Inferior parietal cortex (tissue), 1 donor: ENCODE measurements around the gene HCRT.
"Not testable (repeated sequence)": the region's sequence is repeated elsewhere in the genome, so short reads cannot be mapped to it uniquely, and the experiment has no call there.

Source experiments
- DNase-seq: peaks from one replicate; pipeline ENCODE4 v3.0.0-alpha.2; 2016; ENCODE audit errors: extremely low spot score

HCRT gene

DNA sequence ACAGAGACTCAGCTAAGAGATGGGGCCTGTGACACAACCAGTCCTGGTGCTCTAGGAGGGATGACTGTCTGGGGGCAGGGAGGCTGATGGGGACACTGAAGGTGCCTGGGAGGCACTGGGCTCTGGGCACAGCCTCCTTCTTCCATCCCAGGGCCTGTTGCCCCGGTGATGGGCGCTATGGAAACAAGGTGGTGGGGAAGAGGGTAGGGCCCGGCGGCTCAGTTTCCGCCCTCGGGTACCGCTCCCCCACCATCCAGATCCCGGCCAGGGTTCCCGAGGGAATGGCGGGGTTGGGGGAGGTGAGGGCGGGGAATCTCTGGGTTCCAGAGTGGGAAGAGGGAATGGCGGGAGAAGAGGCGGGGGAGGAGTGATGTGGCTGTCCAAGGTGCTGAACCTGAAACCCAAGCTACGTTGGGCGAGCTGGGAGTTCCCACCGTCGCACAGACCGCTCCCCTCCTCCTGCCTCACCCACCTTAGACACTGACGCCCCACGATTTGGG lies 5.3 kb downstream of the HCRT start:
- DNase-seq, result no peak

DNA sequence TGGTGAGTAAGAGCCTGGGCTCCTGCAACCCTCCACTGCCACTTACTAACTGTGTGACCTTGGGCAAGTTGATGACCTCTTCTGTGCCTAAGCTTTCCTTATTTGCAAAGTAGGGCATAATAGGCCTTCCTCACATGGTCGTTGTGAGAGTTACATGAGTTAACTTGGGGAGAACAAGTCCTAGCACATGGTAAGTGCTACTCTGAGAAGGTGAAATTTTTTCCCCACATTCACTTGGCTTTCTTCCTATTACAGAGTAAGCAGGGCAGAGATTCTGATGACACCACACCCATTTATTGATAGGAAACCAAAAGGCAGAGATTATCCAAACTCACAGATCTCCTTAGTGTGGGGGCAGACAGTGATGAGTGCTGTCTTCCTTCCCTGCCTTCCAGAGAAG lies 5.9 kb downstream of the HCRT start:
- no peak for DNase-seq

DNA sequence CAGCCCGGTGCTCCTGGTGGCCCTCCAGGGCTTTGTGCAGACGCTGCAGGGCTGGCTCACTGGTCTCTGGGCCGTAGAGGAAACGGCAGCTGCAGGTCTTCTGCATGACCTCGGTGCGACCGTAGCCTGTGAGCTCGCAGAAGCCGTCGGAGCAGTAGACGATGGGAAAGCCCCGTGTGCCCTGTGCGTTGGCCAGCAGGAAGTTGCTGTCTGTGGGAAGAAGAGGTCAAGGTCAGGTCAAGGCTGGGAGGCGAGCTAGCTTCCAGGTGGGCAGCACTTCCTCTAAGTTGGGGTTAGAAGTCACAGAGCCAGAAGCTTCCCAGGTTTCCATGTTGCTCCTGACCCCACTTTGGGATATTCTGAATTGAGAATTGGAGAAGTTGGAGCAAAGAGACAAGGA lies 6.4 kb downstream of the HCRT start:
- DNase-seq, result no peak

DNA sequence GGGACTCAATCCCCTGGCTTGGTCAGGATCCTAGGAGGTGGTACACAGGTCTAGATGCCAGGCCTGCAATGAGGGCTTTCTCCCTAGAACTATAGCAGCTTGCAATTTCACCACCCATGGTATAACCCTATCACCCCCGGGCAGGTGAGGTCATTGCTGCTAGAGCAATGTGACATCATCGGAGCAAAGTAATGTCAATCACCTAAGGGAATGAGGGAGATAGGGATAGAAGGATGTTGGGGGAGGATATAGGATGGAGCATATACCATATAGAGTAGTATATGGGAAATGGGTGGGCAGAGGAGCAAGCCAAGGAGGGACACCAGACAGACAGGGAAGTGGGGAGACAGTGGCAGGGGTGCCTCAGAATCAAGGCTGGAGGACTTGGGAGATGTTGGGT lies 7.6 kb downstream of the HCRT start:
- DNase-seq, result no peak

DNA sequence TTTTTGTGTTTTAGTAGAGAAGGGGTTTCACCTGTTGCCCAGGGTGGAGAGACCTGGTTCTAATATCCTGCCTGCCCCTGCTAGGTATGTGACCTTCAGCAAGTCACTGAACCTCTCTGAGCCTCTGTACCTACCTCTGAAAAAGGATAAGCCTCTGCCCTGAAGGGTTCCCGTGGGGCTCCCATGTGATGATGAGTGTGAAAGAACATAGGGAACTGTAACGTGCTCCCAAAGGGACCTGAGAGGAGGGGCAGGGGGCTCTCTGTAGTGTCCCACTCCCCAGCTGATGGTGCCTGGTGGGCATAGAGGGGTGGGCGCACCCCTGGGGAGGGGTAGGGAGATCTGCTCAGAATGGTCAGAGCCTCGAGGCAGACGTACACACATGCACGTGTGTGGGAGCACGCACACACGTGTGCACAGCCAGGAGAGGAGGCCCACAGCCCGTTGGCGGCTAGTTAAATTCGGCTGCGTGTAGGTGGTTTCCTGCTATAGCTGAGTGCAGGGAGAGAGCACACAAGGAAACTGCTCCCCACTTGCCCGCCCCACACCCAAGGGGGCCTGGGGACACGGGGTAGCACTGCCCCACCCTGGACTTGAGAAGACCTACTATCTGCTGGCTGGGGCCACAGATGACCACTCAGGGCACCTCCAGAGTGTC lies 11.0 kb downstream of the HCRT start:
- DNase-seq, result peak; percentile 52

DNA sequence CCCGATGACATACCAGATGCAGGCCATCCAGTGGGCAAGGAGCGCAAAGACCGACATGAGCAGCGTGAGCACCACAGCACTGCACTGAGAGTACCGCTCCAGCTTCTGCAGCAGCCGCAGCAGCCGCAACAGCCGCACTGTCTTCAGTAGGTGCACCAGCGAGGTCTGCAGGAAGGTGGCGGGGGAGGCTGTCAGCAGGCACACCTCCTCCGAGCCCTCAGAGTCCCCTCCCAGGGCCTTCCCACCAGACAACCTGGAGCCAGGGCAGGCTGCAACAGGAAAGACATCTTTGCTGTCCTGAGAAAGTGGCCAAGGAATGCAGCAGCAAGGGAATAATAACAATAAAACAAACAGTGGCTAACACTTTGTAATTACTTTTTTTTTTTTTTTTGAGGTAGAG lies 13.4 kb downstream of the HCRT start:
- DNase-seq, result no peak

DNA sequence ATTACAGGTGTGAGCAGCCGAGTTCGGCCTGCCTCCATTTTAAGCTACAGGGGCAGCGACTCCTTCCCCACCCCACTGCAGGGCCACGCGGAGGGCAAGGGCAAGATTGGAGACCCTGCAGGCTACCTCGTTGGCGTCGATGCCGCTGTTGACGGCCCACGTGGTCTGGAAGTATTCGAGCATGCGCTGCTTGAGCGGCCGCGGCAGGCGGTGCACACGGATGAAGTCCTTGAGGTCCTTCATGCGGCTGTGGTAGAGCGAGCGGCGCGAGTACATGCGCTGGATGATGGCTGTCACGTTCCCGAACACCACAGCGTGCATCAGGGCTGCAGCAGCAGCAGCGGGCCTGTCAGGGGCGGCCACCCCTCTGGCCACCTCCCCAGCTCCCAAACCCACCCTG lies 15.9 kb downstream of the HCRT start:
- DNase-seq, result no peak

DNA sequence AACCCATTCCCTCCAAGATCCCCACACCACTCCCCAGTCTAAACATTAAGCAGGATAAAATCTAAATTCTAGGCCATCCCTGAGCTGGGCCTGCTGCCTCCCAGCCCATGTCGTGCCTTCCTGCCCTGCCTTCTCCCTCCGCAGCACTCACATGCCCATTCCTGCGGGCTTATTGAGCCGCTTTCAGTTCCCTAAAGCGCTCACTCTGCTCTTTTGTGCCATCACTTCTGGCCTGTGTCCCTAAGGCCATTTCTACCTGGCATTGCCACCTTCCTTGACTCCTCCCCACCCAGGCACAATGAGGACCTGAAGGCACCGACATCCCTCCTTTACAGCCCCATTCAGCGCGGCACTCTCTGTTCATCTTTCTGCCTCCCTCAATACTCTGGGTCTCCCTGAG lies 17.4 kb downstream of the HCRT start:
- DNase-seq, result no peak

DNA sequence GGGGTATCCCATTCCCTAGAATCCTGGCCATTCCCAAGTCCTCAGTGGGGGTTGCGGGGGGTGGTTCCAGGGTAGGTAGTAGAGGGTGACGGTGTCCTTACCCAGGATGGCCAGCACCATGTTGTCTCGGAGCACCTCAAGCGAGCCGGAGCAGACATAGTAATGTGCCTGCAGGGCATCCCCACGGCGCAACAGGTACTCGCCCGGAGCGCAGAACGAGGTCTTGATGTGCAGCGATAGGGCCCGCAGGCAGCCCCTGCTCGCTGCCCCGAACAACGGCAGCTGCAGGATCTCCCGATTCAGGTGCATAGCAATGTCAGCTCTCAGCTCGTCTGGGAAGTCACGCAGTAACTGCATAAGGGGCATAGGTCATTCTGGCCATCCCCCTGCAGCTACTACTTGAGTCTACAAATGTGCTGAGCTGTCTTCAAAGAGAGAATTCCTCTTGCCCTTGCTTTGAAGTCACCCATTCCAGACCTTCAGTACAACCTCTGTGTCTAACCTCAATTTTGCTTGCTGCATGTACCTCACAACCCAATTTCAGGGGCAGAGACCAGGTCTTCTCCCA lies 19.0 kb downstream of the HCRT start:
- no peak for DNase-seq

DNA sequence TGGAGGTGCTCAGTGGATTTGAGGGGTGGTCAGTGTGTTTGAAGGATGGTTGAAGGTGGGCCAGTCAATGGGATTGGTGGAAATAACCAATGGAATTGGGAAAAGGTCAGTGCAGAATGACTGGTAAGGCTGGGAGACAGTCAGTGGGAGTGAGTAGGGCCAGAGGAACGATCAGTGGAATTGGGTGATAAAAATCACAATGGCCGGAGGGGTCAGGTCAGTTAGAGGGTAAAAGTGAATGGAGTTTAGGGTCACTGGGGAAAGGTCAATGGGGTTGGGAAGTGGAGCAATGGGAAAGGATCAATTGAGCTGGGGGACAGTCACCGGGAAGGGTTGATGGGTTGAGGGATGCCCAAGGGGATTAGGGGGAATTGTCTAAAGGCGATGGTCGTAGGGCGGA lies 19.5 kb downstream of the HCRT start:
- DNase-seq, result no peak

DNA sequence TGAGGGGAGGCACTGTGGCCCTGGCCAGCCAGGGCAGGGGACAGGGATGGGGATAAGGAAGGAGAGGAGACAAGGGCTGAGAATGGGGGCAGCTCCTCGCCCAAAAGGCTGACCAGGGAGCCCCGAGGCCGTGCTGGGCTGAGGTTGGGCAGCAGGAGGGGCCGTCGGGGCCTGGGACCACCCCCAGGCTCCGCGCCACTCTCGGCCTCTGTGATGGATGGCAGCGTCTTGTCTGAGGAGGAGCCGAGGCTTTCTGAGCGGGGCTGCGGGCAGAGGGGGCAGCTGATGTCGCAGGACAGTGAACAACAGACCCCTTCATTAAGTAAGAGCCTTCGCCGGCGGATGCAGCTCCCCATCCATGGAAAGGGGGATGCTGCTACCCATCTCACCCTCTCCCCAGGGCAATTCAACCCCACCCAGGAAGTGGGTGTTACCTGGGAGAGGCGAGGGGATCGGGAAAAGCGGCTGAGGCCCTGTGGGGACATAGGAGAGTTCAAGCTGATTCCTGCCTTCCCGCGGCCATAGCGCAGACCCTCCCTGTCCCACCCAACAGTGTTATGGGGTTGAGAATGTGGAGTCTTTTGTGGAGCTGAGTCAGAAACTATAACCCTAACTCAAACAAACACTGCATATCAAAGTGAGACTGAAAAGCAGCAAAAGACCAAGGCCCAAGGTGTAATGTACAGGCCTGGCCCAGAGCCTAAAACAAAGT lies 21.4 kb downstream of the HCRT start:
- no peak for DNase-seq

DNA sequence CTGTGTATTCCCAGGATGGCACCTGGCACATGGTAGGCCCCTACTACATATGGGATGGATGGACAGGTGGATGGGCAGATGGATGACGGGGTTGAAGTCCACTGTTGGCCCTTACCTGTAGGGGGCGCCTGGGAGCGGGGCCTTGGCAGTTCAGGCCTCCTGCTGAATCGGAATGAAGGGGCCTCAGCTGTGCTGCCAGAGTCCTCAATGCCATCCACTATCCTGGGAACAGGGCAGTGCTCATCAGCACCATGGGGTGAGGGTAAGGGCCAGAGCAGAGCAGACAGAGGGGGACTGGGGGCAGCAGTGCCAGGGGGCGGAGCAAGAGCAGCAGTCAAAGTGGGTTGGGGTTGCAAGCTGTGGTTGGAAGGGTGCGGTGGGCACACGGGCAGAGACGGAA lies 22.1 kb downstream of the HCRT start:
- no peak for DNase-seq

DNA sequence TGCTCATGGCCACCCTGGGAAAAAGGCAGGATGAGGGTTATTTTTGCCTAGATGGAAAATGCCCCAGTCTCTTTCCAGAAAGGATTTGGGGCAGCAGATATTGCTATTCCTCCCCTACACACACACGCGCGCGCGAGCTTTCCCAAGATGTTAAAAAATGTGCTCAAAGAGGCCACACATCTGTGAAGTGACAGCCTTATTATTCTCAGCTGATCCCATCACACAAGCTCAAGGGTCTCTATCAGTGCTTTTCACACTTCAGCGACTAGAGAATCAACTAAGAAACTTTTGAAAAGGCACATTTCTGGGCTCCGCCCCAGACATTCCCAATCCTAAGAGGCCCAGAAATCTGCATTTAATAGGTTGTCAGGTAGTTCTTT lies 24.7 kb downstream of the HCRT start:
- no peak for DNase-seq

DNA sequence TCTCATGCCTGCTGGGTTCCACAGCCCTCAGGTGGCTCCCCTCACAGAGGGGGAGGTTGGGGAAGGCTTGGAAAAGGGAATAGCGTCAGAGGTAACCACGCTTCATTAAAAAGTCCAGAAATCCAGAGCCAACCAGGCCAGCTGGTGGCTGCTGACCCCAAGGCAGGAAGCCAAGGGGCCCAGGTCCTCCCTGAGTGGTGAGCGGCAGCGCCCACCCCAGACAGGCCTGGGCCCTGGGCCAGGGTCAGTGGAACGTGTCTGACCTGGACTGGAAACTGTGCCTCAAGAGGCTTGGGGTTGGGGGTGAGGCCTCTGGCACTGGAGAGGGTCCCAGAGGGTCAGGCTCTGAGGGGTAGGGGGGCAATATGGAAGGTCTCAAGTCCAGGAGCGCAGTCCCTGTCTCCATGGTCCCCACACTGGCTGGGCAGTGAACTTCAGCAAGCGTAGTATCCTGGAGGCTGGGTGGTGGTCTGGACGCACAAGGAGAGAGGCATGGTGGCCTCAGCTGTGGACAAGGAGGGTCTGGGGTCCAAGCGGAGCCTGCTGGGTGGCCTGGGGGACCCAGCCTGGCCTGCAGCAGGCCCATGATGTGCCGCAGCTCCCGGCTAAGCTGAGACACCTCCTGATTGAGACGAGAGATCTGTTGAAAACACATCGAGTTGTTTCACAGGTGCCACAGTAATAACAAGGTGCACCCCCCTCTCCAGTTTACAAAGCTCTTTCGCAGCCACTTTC lies 25.3 kb downstream of the HCRT start:
- no peak for DNase-seq

DNA sequence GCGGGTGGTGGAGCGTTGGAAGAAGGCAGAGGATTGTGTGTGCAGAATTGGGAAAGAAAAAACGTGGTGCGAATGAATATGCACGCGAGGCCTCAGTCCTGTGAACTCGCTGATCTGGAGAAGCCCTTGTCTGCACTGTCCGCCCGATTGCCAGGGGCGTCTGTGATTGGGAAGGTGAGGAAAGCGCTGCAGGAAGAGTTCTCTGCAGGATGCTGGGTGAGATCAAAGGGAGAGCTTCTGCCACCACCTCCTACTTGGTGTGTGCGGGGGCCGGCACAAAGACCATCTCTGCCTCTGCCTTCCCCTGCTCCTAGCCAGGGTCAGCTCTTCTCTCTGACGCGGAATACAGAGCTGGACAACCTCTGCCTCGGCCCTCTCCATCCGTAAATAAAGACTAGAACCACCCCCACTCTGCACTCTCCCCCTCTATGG lies 29.6 kb downstream of the HCRT start:
- DNase-seq, result no peak

DNA sequence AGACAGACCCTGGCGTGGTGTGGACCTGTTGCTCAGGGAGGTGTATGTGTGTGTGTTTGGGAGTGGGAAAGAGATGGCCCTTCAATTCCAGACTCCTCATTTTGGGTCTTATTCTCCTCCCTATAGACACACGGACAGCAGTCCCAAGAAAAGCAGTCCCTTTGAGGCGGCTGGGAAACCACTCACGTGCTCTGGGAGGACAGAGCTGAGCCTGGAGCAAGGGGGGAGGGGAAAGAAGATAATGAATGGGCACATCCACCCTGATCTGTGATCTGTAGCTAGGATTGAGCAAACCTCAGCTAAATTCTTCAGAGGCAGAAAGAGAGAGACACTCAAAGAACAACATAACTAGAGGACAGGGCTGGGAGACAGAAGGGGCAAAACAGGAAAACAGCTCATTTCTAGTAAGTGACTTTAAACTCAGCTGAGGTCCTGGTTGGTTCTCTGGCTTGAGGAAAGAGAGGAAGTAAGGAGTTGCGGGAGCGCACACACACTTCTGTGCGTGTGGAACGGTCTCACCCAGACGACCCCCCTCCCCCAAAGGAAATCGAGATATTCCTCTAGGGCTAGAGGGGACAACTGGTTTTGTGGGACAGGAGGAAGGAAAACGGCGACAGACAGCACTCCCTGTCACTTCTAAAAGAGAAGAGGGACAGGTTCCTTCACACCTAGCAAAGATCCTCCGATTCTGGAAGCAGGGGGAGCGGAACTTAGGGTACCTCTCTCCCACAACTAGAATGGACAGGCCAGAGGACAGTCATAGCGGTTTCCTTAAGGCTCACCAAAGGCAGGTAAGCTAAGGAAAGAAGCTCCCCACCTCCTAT lies 31.1 kb downstream of the HCRT start:
- no peak for DNase-seq

DNA sequence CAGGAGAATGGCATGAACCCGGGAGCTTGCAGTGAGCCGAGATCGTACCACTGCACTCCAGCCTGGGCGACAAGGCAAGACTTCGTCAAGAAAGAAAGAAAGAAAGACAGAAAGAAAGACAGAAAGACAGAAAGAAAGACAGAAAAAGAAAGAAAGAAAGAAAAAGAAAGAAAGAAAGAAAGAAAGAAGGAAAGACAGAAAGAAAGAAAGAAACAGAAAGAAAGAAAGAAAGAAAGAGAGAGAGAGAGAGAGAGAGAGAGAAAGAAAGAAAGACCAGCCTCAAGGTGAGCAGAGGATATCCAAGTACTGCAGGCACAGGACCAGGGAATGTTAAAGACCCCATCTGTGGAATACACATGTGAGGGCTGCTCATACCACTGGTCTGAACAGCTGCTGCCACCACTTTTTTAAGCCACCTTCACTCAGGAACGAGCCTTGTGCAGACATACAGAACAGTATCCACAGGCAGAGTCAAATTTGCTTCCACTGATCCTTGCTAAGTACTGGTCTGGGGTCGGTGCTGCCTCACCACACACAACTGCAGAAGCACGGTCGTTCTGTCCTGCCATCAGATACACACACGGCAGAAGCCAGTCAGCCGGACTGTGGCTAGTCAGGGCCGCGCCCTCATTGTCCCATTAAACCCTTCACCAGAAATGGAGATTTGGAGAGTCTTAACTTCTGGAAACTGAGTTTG lies 38.2 kb downstream of the HCRT start:
- DNase-seq, result no peak

DNA sequence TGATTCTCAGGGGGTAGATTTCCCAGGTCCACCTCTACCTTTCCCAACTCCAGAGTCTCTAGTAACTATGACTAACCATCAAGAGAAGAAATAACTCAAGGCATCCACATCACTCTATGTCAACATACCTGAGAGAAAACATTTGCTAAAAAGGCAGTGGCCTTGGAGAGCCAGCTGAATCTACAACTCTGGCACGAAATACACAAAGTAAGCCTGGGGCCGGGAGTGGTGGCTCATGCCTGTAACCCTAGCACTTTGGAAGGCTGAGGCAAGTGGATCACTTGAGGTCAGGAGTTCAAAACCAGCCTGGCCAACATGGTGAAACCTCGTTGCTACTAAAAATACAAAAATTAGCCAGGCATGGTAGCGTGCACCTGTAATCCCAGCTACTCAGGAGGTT lies 42.1 kb downstream of the HCRT start:
- DNase-seq, result not testable (repeated sequence)

DNA sequence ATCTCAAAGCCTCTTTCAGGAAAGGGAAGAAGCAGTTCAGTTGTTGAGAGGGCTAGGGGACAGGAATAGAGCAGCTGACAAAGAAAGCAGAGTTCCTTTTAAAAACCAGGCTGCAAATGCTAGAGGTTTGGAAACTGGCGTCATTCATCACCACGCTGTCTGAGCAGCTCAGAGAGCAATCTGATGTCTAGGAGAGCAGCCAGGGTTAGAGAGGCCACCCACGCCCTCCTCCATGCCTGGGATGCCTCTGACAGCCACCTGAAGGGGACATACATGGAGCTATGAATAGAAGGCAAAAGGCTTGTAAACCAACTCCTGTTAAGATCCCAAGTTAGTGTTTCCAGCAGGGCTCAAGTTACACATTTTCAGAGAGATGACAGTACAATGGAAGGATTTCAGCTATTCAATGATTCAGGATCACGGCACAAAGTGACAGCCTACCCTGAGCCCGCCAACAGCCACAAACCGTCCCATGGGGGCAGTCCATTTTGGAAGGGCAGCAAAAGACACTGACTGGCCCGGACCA lies 42.8 kb downstream of the HCRT start:
- DNase-seq, result no peak

DNA sequence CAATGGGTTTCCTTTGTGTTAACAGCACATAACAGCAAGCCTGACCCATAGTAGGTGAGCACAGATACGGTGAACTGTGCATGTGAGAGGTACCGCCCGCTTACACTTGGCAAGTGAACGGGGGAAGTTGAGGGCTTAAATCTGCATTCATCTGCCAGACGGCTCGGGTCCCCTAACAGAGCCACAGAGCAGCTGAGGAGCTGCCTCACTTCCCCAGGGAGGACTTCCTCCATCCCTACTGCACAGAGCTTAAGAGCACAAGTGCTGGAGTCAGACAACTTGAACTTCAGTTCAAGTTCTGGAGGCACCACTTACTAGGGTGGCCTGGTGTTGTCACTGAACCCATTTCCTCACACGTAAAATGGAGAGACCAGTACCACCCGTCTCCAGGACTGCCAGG lies 43.9 kb downstream of the HCRT start:
- DNase-seq, result no peak

DNA sequence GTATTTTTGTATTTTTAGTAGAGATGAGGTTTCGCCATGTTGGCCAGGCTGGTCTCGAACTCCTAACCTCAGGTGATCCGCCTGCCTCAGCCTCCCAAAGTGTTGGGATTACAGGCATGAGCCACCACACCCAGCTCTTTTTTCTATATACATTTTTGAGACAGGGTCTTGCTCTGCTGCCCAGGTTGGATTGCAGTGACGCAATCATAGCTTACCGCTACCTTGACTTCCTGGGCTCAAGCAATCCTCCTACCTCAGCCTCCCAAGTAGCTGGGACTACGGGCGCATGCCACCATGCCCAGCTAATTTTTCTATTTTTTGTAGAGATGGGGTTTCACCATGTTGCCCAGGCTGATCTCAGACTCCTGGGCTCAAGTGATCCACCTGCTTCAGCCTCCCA lies 44.6 kb downstream of the HCRT start:
- DNase-seq, result not testable (repeated sequence)
